Activated T-cell treated with anti-CD3 and anti-CD28 coated beads for 48 hours (primary cell): ENCODE results near the gene RASAL3.

ENCODE experiments used
- DNase-seq: peaks from one replicate; pipeline ENCODE4 v3.0.0-alpha.2; 2020; ENCODE audit warnings: low read depth

The RASAL3 gene

DNA sequence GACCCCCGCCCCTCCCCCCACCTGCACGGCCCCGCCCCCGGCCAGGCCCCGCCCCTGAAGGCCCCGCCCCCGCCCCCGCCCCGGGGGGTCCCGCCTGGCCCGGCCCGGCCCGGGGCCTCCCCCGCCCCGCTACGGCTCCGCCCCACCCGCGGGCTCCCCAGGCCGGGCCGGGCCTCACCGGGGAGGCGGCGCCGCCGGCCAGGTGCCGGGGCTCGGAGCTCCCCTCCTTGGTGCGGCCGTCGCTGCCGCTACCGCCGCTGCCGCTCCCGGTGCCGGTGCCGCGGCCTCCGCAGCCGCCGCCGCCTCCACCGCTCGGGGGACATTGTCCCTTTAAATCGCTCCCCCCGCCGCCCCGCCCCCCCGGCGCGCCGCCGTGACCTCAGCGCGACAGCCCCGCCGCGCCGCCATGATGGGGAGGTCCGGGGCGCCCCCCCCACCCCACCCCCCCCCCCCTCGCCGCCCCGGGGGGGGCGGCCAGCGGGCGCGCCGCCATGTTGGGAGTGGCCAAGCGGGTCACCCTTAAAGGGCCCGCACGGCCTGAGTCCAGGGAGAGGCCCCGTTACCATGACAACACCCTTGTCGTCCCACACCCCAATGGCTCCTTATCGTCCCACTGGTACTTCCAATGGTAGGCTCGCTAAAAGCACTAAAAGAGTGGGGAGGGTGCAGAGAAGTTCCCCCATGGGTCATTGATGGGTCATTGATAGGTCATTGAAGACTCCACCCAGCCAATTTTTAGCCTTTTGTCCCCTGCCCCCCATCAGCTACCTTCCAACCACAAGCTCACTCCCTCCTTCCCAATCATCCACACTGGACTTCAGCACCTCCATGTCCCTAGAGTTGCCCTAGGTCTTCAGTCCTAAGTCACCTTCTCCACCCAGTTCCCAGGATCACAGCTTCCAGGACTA is 14.5 kb downstream of the RASAL3 start, which contains the start of gene WIZ:
Gene WIZ, minus strand, starts transcription at position 337 of the 908 bp plus-strand sequence. CDS start 1,649 bp downstream, outside the sequence.
- DNase-seq: peak; percentile 83

GRCh38 chr19:15448778-15449619 is 15.3 kb downstream of the RASAL3 start:
- no peak for DNase-seq

- no peak for DNase-seq
Measured at GRCh38 chr19:15448044-15448777, 16.1 kb downstream of the RASAL3 start.

GRCh38 chr19:15447057-15447456 is 17.3 kb downstream of the RASAL3 start:
- no peak for DNase-seq

DNA sequence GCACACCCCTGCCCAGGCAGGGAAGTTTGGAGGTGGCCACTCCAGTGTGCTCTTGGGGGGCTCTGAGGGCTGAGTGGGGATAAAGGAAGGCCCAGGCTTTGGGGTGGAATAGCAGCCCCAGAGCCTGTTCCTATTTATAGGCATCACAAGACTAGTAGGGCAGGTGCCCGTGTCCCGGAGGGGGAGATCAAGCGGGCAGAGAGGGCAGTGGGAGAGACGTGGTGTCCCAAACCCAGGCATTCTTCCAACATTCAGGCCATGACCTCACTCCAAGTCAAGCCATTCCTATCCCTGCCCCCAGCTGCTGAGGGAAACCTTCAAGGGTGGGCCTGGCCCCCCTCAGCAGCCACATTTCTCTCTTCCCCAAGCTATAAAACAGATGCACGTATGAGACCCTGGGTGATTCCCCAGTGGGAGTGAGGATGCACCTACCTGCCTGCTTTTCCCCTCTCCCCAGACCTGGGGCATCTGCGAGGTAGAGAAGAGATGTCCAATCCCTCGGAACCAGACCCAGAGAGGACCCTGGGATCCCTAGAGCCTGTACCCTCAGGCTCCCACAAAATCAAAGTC is 18.5 kb downstream of the RASAL3 start:
- DNase-seq: no peak

GRCh38 chr19:15445227-15445605 is 19.1 kb downstream of the RASAL3 start:
- no peak for DNase-seq

DNA sequence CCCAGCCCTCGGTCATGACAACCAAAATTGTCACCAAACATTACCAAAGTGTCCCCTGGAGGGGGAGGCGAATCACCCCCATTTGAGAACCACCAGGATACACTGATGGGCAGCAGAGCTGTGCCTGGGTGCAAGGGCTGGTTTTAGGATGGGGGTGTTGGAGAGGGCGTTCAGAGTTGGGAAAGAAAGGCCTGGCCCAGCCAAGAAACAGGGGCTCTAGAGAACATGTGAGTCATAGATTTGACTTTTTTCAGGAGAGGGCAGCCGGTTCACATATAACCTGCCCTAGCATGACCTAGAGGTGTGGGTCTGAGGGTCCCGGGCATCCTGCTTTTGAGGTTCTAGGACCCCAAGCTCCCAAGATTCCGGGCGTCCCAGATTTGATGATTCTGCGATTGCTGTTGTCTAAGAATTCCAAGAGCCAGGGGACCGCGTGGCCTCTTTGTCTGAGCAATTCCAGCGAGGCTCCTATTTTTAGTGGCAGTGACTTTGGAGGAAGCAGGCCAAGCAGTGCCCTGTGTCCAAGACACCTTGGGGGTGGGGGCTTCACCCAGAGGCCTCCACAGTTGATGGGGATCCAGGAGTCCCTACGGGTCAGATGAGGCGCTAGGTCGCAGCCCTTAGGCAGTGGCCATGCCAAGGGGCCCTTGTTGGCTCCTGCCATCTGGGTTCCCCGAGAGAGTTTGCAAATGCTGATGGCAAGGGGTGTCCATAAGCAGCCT is 19.7 kb downstream of the RASAL3 start:
- DNase-seq: no peak

DNA sequence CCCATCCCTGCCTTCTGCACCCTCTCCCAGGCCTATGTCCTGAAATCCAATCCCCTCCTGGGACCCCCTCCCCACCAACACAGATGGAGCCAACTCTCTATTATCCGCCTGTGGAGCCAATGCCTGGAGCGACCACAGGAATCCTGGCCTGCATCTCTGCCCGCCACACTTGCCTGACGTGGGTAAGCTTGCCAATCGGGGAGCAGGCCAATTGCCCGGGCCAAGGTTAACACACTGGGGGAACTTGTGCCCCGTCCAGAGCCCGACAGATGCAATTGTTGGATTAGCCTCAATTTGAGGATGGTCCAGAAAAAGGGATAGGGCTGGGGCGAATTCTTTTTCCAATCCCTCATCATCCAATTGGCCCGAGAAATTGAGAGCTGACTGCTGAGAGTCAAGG is 20.5 kb downstream of the RASAL3 start:
- no peak for DNase-seq

DNA sequence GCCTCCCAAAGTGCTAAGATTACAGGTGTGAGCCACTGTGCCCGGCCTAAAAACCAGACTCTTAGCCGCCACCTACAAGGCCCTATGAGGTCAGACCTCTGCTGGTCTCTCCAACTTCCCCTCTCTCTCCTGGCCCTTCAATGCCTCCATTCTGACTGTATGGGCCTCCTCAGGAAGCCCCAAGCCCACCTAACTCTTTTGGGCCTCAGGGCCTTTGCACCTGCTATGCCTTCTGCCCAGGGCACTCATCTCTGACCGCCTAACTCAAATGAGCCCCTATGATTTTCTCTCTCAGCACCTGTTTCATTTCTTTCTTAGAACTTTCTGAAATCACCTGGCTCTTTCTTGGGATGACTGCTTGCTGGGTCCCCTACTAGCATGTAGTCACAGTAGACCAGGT is 21.0 kb downstream of the RASAL3 start:
- no peak for DNase-seq

- DNase-seq: no peak
Measured at GRCh38 chr19:15442142-15442920, 22.0 kb downstream of the RASAL3 start.

DNA sequence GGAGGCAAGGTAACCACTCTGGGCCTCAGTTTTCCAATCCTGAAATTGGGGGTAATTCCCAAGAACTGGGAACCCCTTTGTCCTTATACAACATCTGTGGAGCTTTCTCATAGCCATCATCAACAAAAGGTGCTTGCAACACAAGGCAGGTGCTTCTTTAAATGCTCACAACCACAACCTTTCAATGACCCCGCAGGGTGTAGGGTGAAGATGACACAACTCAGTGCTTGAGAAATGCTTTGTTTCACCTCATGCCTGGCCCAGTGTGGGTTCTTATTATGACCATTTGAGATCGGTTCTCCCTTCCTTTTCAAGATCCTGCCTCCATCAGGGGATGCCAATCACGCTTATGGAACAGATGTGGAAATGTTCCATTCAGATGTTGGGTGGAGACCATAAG is 23.0 kb downstream of the RASAL3 start:
- DNase-seq: no peak

DNA sequence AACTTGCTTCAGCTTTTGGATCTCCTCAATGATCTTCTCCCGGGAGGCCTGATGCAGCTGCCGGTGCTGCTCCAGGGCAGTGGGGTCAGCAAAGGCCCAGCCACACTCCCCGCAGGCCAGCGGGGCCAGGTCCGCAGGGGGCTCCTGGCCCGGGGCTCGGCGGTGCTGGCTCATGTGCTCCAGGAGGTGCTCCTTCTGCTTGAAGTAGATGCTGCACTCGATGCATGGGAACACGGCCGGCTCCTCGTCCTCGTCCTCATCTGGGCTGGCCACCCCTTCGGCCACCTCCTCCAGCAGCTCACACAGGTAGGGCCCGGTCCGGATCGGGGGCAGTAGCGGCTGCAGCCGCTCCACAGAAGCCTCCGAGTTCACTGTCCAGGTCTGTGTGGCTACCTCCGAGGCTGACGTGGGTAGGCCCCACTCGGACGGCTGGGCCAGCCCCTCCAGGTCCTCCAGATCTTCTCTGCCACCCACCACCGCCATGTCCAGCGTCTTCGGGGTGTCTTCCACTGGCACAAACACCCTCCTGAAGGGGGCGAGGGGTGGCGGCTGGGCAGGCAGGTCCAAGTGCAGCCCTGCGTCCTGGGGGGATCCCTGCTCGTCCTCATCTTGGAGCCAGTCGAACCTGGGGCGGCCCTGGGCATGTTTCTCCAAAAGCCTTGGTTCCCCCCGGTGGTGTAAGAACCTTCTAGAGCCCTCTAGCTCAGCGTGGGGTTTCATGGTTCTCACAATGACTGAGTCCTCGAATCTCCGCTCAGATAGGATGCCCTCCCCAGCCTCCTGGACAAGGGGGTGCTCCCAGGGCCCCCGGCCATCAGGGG is 24.3 kb downstream of the RASAL3 start:
- DNase-seq: no peak

DNA sequence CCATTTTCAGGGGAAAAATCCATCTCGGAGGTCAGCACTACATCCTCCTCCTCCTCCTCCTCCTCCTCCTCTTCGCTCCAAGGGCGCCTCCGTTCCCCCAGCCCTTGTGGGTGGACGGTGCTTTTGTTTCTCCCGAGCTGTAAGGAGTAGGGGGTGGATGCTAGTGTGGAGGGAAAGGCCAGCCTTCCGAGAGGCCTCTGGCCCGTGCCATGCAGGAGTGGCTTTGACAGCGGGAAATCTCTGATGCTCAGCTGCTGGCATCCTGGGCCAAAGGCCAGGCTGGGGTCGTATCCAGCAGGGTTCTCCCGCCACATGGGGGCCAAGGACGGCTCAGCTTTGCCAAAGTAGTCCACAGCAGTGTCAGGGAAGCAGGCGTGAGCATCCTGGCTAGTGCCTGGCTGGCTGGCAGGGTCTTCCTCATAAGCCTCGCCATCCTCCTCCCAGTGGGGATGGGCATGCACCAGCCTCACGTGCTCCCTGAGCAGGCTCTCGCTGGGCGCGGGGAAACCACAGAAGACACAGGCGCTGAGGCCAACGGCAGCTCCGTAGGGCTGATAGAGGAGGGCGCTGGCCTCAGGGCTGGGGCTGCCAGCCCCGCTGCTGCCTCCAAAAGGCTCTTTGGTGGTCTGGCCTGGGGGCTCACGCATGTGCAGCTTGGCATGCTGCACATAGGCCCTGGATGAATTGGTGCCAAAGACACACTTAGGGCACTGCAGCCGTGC is 25.1 kb downstream of the RASAL3 start:
- DNase-seq: no peak

DNA sequence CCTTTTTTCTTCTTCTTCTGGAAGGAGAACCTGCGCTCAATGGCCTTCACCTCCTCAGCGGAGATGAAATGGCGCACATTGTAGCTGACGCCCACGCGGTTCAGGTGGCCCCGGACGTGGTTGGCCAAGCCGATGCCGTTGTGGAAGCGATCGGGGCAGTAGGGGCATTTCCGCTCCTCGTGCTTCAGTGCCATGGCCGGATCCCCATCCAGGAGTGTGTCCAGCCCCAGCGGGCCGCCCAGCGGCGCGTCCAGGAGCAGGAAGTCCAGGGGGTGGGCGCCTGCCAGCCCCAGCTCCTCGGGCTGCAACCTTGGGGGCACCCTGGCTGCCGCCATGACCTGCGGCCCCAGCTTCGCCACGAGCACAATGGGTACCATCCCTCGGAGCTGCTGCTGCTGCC is 25.8 kb downstream of the RASAL3 start:
- no peak for DNase-seq

GRCh38 chr19:15438124-15438496 is 26.2 kb downstream of the RASAL3 start:
- DNase-seq: no peak

GRCh38 chr19:15437355-15438123 is 26.8 kb downstream of the RASAL3 start:
- no peak for DNase-seq

GRCh38 chr19:15436826-15437110 is 27.6 kb downstream of the RASAL3 start:
- DNase-seq: no peak
